Measurements from ENCODE around the gene PRRT1.
"Not testable (repeated sequence)": the region's sequence is repeated elsewhere in the genome, so short reads cannot be mapped to it uniquely, and the experiment has no call there.

The PRRT1 gene

GRCh38 chr6:32188381-32189068 lies 36.8 kb upstream of the PRRT1 start:
- no peak for DNase-seq (ENCODE audit: low read depth, low spot score)

DNA sequence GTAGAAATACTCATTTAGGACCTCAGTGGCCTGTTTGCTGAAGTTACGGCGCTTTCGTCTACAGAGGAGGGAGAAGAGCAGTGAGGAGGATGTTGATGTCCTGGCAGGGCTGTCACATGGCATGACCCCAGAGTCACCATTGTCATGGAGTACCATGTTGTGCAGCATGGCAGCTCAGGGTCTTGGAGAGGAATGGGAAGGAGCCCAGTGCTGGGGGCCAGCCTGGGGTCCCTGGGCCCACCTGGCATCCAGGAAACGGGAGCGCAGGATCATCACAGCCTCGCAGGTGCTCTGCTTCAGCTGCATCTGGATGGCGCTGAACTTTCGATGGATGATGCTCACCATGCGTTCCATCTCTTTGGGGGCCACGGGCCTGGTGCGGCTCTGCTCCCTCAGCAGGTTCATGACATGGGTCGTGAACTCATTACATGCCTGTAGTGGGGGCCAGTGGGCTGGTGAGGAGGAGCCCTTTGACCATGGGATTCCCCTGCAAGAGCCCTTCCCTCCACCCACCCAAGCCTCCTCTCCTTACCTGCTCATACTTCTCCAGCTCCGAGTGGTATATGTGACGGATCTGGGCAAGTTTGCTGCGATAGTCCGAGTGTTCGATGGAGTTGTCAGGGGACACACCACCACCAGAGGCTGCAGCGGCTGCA lies 36.1 kb upstream of the PRRT1 start:
- not testable (repeated sequence) for DNase-seq (ENCODE audit: low read depth, low spot score)

DNA sequence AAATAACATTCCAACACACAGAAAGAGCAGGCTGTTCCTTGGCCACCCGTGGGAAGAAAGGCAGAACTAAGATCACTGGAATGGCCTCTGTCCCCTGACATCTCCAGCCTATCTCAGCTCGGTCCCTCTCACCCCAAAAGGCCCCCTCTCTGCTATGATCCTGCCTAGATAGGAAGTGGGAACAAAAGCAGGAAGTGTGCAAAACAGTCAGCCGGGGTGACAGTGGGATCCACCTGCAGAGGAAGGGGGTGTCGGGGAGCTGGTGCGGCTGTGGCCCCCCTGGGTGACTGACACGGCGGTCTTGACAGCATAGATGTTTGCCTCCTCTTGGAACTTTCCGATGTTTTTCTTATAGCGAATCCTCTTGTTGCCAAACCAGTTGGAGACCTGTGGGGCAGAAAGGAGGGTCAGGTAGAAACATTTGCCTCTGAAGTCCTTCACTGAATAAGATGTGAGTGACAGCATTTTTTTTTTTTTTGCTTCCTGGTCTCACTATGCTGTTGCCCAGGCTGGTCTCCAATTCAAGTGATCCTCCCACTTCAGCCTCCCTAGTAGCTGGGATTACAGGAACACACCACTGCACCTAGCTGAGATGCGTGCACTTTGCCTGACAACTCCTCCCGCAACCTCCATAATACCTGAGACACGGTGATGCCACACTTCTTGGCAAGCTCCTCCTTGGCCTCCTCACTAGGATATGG lies 35.4 kb upstream of the PRRT1 start:
- DNase-seq (ENCODE audit: low read depth, low spot score), result no peak

- not testable (repeated sequence) for DNase-seq (ENCODE audit: low read depth, low spot score)
Measured at GRCh38 chr6:32186151-32186840, 34.6 kb upstream of the PRRT1 start.

DNA sequence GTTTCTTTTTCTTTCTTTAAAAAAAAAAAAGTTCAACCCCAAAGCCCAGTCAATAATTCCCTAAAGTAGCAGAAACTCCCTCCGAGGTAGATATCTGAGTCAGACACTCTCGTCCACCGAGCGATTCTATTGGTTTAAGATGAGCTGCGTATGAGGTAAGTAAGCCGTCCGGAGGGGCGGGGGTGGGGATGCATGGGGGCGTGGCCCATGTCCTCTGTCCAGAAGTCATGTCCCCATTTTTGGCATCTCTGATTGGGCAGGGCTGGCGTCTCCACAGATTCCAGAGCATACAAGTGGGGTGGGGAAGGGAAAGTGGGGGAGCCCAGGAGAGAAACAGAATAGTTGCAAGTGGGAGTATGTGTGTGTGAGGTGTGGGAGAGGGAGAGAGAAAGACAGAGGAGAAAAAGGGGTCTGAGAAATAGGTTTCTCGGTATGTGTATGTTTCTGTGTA lies 34.0 kb upstream of the PRRT1 start:
- peak; percentile 52 for DNase-seq (ENCODE audit: low read depth, low spot score)

DNA sequence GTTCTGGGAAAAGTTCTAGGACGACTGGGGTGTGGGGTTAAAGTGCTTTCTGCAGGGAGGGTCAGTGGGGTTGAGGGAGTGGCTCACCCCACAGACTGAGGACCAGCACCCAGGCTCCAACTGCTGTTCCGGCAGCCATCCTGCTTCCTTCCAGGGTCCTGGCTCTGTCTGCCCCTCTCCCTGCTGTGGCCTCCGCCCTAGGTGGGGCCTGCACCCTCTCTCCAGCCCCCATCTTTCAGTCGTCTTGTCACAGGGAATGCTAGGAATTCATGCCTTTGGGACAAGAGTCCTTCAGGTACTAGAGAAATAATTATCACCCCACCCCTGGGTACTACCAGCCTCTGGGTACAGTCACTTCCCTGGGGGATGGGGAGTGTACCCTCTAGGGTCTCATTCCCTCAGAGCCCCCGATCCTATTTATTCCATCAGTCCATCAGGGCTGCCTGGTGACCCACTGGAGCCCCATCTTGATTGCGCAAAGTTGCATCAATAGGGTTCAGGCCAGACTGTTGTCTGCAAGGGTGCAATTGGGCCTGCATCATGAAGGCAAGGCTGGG lies 32.4 kb upstream of the PRRT1 start, which contains the start of gene AGER:
Gene AGER (minus strand): TSS at position 170 of the 557 bp plus-strand sequence. CDS start 31 bp downstream, at position 139.
- DNase-seq (ENCODE audit: low read depth, low spot score), result no peak

GRCh38 chr6:32183483-32184083 lies 31.8 kb upstream of the PRRT1 start:
- DNase-seq (ENCODE audit: low read depth, low spot score), result no peak

DNA sequence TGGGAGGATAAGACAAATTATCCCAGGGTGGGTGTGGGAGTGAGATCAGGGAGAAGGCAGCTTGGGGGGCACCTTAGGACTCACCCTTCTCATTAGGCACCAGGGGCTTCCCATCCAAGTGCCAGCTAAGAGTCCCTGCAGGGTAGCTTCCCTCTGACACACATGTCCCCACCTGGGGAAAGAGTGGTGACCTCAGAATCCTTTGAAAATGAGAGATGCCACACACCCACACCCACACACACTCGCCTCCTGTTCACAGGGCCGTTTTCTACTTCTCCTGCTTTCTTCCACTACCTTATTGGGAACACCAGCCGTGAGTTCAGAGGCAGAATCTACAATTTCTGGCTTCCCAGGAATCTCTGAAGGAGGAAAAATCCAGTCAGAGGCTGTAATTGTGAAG lies 31.3 kb upstream of the PRRT1 start:
- no peak for DNase-seq (ENCODE audit: low read depth, low spot score)

- no peak for DNase-seq (ENCODE audit: low read depth, low spot score)
Measured at GRCh38 chr6:32182555-32182981, 30.8 kb upstream of the PRRT1 start.

DNA sequence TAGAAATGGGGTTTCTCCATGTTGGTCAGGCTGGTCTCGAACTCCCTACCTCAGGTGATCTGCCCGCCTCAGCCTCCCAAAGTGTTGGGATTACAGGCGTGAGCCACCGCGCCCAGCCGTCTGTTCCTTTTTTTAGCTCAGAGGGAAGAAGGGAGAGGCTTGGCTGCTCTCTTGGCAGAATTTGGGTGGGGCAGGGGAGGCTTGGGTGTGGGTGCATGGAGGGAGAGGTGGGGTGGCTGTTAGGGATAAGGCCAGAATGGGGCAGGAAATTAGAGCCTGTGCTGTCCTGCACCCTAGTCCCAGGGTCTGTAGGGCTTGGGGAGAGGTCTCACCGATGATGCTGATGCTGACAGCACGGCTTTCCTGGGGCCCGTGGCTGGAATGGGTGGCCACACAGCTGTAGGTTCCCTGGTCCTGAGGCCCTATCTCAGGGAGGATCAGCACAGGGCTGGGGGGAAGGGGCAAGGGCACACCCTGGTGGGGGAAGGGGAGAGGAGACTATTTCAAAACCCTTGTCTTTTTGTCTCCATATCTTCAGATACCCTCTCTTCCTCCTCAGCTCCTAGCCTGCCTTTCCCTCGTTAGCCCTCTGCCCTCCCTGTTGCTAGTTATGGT lies 30.3 kb upstream of the PRRT1 start:
- no peak for DNase-seq (ENCODE audit: low read depth, low spot score)

DNA sequence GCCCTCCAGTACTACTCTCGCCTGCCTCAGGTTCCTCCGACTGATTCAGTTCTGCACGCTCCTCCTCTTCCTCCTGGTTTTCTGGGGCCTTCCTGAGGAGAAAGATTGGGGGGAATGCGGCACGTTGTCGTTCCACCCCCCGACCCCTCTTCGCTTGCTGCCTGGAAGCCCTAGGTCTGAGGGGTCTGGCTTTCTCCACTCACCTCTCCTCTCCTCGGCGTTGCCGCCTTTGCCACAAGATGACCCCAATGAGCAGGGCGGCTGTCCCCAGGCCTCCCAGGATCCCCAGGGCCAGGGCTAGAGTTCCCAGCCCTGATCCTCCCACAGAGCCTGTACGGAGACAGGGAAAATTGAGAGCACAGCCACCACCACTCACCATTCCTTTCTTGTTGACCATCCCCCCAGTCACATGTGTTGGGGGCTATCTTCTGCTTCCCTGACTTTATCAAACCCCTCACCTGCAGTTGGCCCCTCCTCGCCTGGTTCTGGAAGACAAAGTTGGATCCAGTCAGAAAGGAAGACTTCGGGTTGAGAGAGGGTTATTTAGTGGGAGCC lies 29.5 kb upstream of the PRRT1 start:
- DNase-seq (ENCODE audit: low read depth, low spot score), result no peak

DNA sequence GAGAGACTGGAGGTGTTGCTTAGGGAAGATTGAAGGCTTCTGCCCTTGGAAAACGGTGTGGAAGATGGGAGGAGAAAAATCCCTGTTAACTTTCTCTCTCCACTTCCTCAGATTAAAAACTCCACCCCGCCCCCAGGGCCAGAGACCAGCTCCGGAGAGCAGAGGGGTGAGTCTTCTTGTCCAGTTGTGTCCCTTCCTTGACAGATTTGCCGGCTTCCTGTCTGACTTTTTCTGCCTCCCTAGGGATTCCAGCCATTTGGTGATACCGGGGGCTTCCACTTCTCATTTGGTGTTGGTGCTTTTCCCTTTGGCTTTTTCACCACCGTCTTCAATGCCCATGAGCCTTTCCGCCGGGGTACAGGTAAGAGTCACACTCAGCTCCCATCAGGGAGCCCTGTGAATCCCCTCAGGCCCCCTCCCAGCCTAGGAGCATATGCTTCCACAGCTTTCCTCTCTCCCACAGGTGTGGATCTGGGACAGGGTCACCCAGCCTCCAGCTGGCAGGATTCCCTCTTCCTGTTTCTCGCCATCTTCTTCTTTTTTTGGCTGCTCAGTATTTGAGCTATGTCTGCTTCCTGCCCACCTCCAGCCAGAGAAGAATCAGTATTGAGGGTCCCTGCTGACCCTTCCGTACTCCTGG lies 28.1 kb upstream of the PRRT1 start:
- DNase-seq (ENCODE audit: low read depth, low spot score), result no peak

DNA sequence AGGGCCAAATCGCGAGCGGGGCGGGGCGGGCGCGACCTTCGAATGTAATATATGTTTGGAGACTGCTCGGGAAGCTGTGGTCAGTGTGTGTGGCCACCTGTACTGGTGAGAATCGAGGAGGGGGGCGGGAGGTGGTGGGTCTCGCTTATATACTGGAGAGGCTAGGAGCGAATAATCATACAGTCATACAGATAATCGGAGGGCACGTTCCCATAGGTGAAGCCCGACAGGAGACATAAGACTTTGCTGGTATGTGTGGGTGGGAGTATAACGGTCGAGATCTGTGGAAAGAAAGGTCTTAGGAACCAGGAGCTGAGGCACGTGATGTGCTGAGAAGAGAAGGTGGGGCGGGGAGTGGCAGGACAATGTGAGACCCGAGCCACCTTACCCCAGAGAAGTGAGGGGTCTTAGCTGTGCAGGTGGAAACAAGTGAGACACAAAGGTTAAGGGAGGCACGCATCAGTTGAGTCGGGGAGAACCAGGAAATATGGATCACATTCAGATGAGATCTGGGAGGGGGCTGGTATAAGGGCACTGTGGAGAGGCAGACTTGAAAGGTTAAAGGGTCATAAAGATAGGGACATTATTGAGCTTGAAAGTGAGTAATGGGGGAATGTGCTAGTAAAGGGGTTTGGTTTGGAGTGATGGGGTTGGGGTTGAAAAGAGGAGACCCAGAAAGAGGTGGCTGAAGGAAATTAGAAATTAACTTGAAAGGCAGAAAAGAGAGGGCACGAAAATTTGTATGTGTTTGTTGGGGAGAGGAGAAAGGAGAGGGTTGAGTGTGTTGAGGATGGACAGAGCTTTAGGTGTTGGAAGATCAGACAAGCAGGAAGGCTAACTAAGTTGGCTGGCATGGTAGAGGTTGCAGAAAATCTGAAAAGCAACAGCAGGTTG lies 27.1 kb upstream of the PRRT1 start:
- DNase-seq (ENCODE audit: low read depth, low spot score), result peak; percentile 51

DNA sequence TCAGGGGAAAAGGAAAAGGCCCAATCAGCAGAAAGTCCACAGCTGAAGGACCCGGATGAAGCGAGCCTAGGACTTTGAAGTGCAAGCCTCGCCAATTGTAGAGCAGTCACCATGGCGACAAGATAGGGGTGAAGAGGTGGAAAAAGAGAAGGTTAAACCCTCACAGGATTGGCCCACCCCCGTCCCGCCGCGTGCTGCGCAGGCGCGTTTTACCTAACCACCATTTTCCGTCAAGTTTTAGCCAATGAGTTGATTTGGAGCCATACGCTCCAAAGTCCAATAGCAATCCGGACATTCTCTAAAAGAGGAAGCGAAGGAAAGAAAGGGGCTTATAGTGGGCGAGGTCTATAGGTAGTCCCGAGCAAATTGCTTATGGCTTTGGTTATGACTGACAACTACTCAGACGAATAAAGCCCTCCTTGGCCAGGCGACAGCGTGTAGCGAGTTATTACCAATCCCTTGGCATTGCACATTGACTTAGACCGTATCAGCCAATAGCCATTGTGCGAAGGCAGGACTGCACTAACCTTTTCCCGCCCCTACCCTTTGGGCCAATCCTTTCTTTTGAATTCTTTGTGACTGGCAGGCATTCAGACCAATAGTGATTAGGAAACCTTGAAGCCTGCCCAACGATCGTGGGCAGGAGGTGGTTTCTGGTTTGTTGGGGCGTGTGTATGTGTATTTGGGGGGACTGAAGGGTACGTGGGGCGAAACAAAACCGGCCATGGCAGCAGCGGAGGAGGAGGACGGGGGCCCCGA lies 26.2 kb upstream of the PRRT1 start, which contains the start of gene RNF5:
Gene RNF5 (plus strand): TSS at position 618 of the 759 bp plus-strand sequence. CDS start 107 bp downstream, at position 725.
- peak; percentile 99 for DNase-seq (ENCODE audit: low read depth, low spot score)

DNA sequence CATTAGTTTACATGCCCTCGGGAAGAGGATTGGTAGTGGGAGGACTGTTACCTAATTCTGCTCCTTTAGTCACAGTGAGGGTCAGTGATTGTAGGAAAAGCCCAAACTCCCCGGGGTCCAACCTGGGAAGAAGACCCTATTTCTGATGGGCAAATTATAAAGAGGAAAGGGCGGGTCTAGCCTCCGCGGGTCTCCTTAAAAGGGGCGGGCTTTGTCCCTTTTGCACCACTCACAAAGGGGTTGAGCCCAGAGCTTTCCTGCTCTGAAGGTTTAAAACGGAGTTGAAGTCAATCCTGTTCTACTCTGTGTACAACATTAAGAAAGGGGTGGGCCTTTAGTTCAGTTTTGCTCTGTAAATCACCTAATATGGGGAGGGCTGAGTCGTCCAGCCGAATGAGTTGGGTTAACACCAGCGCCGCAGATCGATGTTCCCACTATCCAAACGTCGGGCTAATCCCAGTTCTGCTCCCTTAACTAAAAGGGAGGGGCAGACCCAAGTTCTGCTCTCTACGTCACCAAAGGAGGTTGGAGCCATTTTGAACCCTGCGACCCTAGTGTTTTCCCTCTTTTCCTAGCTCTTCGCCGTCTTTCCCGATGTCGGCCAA lies 25.5 kb upstream of the PRRT1 start:
- no peak for DNase-seq (ENCODE audit: low read depth, low spot score)

DNA sequence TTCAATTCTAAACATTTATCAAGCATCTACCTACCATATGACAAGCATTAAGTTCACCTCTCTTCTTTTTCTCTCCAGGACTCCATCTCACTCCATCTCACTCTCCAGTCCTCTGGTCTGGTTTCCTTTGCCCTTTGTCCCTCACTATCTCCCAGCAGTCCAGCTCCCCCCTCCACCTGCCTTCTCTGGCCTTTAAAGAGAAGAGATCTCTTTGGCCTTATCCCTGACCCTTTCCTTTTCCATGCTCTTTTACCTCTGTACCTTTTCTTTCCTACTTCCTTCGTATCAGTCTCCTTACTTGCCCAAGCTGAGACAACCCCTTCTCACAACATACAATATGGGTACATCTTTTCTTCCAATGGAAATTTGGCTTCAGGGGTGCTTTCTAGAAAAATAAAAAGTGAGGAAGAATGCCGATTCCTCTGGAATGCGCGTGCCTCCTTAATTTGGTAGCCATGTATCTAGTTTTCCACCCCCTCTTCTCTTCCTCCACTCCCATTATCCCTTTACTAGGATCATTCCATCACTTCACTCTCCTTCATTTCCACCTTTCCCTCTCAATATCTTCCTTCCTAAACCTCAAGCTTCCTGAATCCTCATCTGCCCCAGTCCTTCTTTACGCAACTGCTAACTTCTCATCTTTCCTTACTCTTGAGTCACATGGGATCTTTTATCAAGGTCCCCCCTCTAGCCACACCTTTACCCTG lies 24.9 kb upstream of the PRRT1 start:
- DNase-seq (ENCODE audit: low read depth, low spot score), result no peak
